GM19193 (cell line): Measurements from ENCODE around the gene RECQL.

Experiments
- POLR2A ChIP-seq: IDR thresholded peaks from 4 replicates; pipeline ENCODE4 v1.6.1; 2011; ENCODE audit not compliant: insufficient read depth, insufficient read length; ENCODE audit errors: extremely low read depth

Gene RECQL

DNA sequence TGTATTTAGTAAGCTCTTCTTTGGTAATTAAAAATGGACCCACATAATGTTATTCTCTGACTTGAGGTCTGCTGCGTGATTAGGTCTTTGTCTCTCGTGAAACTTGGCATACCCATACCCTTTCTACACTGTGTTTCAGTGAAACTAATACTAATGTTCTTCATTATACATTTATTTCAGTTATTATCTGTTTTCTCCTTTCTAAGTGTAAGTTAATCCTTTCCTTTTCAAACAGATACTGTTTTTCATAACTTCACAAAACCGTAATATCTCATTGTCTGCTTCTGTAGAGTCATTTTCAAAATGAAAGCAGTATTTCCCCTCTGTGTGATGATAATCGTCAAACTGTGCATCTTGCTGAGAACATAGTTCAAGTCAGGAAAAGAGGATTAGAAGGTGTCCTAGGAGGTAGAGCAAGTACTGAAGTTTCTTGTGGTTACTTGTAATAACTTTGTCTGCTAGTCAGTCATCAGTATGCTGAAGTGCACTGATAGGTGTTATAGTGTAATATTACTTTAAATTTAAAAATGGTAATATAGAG lies 48.1 kb downstream of the RECQL start:
- TF ChIP-seq POLR2A = no peak

DNA sequence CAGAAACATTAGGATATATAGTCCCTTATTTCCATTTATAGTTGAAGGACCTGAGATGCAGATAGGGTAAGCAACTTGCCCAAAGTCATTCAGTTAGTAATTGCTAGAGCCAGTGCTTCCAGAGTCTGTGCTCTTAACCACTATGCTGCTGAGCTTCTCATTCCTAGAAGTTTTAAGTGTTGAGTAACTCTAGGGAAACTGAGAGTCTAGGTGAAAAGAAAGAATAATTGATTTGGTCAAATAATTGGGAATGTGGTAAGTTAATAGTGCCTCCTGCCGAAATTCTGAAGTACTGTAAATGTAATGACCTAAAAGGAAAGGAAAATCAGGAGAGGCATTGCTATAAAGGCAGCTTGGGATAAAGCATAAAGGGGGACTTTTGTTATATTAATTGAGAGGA lies 49.9 kb downstream of the RECQL start:
- TF ChIP-seq POLR2A = no peak

DNA sequence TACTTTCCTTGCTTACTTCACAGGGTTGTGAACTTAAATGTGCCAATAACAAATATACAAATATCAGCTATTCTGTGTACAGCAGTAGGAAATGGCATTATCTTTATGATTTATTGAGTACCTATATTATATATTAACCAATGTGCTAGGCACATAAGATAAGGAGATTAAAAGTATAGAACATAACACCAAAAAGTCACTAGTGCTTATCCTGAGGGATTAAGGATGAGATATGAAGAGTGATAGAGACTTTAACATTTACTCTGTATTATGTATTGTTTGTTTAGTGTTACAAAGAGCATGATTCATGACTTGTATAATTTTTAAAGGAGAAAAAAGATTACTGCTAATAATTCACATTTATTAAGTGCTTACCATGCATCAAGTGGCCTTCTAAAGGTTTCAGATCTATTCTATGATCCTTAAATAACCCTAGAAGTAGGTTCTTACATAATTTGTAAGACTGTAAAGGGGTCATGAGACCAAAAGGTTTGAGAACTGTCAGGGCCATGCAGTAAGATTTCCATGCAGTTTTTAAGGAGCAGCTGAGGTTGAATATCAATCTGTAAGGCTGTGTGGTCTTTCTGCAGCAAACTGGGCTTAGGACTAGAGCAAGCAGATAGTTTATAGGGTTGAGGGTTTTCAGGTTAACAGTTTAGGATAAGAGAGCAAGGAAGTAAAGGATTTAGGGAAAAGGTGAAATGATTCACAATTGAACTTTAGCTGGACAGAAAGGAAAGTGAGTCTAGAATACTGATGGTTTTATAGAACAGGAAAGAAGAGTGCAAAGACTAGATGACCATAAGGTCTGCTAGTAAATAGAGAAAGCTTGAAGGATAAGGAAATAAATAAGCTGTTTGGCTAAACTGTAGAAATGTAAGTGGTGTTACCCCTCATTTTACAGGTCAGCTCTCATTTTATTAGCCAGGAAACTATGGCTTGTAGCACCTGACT lies 57.0 kb downstream of the RECQL start:
- TF ChIP-seq POLR2A = no peak

DNA sequence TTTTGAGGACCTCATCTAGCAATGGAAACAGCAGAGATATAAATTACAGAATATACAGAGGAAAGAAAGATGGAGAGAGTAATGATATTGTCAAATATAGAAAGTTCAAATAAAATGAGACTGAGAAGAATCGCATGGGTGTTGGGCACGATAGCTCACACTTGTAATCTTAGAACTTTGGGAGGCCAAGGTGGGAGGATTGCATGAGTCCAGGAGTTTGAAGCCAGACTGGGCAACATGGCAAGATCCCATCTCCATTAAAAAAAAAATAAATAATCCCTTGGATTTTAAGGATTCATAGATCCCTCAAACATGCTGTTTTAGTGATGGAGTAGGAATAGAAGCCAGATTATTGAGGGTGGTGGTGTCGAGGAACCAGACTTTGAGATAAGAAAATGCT lies 62.1 kb downstream of the RECQL start:
- no peak for TF ChIP-seq POLR2A

DNA sequence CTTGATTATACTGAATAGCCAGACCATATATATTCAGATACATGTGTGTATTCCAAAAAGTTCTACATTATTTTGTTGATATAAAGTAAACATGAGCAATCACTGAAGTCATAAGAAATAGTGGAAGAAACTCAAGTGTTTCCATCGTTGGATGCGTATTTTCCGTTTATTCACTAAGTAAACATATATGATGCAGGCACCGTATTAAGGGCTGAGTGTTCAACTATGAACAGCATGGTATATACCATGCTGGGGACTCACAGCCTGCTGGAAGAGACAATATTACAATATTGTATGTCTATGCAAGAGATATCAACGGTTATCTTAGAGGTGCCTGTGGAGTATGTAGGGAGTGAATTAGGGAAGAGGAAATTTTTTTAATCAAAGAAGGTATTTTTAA lies 62.8 kb downstream of the RECQL start:
- TF ChIP-seq POLR2A = no peak

DNA sequence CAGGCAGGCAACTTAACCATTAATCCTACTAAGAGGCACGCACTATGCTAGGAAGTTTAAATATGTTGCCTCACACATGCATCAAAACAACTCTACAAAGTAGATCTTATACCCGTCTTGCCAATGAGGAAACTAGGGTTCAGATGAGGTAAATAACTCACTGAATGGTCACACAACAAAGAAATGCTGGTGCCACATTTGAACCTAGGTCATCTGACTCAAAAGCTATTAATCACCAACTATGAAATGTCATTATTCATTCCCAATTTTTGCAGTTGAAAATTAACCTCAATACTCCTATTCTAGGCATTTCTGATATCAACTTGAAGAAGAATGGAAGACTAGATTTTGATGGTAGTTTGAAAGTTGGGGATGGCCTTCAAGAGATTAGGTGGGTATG lies 66.7 kb downstream of the RECQL start:
- no peak for TF ChIP-seq POLR2A

DNA sequence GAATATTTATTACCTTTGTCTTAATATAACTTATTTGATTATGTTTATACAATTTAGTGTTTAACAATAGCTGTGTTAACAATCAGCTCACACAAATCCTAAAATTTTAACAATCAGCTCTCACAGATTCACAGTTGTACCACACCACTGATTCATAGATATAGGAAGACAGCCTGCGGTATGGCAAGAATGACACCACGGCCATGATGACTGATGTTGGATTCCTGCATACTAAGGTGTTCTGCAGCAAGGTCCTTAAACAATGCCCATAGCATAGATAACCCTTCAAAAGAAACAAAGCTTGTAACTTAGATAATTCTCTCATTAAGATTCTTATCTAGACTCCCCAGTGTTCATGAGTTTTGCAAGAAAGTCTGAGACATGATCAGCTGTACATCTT lies 67.9 kb downstream of the RECQL start:
- TF ChIP-seq POLR2A = no peak

DNA sequence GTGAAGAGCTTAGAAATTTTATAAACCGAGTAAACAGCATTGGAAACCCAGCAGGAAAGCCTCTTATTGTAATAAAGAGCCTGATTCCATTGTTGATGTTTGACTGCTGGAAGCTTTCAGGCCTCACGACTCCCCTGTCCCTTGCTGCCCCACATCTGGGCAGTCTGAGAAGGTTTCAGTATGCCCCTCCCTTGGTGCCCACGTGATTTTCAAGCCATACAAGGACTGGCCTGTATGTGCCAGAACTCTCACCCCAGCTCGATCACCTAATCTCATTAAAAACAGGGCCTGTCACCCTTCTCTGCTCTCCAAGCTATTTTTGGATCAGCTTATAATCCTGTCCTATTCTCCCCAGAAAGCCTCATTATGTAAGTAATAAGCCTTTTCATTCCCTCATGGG lies 71.4 kb downstream of the RECQL start:
- no peak for TF ChIP-seq POLR2A

DNA sequence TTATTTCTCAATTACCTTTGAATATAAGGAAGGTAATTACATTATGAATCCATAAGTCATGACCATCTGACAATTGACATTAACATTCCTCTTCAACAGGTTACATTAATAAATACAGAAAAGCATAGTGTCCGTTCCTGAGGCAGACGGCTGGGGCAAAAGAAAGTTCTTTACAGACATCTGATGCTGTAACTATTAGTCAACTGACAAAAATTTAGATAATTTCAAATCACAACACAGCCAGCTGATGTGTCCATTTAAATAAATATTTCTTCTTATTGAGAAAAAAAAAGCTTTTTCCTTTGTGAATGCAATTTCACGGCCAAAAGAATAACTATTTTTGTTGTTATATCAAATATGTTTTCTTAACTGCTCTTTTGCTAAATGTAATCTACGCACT lies 73.2 kb downstream of the RECQL start:
- TF ChIP-seq POLR2A = no peak
